ENCODE data around the gene RPLP1.

Gene RPLP1

GRCh38 chr15:69472046-69472445, 19.4 kb downstream of the RPLP1 start:
- DNase-seq, result no peak

DNA sequence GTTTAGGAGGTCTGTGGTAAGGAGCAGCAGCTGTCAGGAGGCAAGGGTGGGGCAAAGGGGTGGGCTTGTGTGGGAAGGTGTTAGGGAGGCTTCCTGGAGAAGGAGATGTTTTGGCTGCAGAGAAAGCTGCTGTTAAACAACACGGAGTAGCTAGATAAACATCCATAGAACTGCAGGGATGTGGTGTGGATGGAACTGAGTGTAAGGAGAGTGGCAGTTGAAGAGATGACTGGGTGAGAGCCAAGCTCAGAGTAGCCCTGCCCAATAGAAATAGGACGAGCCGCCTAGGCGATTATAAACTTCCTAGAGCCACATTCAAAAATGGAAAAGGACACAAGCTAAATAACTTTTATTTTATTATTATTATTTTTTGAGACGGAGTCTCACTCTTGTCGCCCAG, 19.9 kb downstream of the RPLP1 start:
- DNase-seq, result no peak

DNA sequence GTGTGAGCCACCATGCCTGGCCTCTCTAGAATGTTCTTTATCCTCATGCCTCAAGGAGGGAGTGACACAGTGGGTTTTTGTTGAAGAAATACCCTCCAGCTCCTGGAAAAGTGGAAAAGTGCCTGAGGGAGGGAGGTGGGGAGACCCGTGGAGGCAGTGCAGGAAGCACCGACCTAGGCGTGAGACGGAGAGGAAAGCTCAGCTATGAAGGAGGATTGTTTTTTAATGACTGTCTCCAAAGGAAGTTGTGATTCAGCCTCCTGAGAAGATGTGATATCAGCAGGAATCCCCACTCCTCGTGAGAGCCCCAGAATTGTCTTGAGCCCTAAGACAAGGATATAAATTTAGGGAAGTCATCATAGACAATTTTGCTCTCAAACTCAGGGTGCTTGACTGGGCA, 21.7 kb downstream of the RPLP1 start:
- no peak for DNase-seq

- DNase-seq, result peak in 1 of 2 experiments; percentile 17
Measured at GRCh38 chr15:69474846-69475455, 22.3 kb downstream of the RPLP1 start.

GRCh38 chr15:69475769-69476358, 23.2 kb downstream of the RPLP1 start:
- peak; percentile 83 to 85 for DNase-seq

DNA sequence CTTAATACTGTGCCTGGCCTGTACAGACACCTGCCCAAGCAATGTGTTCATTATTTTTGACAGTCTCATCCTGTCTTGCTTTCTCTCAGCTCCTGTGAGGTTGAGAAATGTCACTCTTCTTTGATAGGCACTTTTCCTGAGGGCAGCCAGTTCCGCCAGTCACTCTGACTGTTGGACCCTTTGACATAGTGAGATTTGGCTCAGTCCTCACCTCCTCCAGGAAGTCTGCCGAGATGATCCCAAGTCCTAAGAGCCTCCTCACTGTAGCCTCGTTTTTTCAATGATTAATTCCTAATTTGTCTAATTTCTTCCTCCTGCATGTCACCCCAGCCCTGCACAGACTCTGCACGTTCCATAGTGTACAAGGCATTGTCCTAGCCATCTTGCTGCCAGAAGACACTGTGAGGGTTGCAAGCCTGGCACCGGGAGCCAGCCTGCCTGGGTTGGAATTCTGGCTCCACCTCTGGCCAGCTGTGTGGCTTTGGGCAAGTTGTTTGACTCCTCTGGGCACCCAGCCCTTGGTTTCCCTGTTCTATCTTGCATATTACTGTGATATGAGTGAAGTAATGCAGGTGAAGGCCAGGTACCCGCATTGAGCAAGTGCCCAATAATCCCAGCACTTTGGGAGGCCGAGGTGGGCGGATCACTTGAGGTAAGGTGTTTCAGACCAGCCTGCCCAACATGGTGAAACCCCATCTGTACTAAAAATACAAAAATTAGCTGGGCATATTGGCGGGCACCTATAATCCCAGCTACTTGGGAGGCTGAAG, 24.3 kb downstream of the RPLP1 start:
- DNase-seq, result no peak

DNA sequence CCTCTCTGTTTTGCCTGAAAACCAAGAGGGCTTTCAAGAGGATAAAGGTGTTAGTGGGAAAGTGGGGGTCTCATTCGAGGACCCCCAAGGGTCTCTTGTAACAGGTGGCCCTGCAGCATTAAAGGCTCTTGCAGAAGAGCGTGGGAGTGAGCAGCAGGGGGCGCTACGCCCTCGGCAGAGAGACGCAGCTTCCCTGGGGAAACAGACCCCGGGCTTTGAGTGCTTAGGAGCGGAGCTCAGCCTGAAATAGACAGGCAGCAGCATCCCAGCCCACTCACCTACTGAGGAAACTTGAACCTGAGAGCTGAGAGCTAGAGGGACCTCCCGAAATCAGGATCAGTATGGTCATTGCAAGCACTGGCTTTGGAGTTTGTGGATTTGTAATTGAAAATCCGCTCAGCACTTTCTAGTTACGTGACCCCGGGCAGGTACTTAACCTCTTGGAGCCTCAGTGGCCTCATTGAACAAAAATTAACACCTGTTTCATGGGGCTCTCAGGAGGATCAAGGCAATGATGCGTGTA, 25.7 kb downstream of the RPLP1 start:
- DNase-seq, result peak; percentile 69 to 72

- DNase-seq, result no peak
Measured at GRCh38 chr15:69479081-69479480, 26.5 kb downstream of the RPLP1 start.

DNA sequence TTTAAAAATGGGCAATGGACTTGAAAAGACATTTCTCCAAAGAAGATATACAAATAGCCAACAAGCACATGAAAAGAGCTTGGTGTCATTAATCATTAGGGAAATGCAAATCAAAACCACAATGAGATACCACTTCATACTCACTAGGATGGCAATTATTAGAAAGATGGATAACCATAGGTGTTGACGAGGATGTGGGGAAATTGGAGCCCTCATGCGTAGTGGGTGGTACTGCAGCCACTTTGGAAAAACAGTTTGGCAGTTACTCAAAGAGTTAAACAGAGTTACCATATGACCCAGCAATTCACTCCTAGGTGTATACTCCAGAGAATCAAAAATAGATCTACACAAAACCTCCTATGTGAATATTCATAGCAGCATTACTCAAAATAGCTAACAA, 27.4 kb downstream of the RPLP1 start:
- DNase-seq, result no peak

- no peak for DNase-seq
Measured at GRCh38 chr15:69480932-69481331, 28.3 kb downstream of the RPLP1 start.

DNA sequence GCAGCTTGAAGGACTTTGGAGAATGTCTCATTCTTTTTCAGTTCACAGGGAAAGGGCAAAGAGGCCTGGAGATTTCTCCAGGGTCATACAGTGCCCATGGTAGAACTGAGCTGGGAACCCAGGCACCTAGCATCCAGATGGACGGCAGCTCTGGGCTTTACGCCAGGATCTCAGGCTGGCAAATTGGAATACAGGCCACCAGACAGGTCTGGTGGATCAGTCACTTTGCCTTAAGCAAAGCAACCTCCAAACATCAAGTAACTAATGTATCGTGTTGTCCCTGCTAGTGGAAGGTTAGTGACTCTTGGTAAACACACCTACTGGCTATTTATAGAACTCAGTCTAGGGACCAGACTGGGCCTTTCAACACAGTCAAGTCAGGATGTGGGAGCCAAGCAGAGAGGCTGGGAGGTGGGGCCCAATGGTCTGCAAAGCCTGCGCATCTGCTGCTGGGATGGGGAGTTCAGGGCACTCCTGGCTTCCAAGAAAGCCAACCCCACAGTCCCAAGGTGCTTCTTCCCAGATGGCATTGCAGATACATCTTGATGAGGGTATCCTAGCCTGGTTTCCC, 30.2 kb downstream of the RPLP1 start:
- no peak for DNase-seq

- no peak for DNase-seq
Measured at GRCh38 chr15:69484837-69485236, 32.2 kb downstream of the RPLP1 start.

DNA sequence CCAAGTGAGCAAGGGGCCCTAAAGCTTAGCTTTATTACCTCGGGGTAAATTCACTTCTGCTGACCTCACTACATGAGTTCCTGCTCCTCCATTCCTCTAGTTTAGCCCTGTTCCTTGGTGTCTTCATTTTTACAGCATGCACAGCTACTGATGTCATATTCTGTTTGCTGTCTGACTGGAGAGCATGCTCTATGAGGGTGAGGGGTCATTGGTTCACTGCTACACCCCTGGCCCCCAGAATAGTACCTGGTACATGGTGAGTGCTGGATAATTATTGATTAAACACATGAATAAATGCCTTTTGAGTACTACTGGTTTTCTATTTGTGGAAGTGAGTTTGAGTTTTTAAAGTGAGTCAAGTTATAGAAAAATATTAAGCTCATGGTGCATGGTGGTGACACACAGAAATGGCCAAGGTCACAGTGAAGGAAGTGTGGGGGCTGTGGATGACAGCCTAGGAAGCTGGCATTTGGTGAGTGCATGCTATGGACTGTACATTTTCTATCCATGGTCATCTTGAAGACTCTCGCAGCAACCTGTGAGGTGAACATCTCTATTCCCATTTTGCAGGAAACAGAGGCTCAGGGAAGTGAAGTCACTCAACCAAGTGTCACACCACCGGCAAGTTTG, 34.0 kb downstream of the RPLP1 start:
- no peak for DNase-seq

GRCh38 chr15:69489073-69489571, 36.5 kb downstream of the RPLP1 start:
- DNase-seq, result no peak

DNA sequence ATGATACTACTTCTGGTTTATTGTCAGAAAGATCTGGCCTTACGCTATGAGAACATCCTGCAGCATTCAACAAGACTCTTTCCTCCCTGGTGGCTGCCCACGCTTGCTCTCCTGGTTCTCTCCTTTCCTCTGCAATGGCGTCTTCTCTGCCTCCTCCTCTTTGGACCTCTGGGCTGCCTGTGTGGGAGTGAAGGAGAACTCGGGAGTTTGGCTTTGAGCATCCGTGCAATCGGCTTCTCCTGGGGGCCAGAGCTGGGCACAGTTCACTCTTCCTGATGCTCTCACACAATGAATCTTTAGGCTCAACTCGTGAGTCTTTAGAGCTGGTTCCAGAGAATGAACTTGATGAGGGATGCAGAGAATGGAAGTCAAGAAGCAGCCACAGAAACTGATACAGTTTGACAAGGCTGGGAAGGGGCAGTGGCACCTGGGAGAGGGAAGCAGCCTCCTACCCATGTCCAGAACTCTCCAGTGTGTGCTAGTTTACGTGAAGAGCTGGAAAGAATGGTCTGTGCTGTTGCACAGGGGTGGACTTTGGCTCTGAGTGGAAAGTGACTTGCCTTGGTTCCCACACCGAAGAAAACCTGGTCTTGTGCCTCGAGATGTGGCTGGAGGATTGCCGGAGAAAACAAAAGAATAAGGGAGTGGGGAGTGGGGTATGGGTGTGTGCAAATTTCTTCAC, 37.9 kb downstream of the RPLP1 start:
- DNase-seq, result no peak

DNA sequence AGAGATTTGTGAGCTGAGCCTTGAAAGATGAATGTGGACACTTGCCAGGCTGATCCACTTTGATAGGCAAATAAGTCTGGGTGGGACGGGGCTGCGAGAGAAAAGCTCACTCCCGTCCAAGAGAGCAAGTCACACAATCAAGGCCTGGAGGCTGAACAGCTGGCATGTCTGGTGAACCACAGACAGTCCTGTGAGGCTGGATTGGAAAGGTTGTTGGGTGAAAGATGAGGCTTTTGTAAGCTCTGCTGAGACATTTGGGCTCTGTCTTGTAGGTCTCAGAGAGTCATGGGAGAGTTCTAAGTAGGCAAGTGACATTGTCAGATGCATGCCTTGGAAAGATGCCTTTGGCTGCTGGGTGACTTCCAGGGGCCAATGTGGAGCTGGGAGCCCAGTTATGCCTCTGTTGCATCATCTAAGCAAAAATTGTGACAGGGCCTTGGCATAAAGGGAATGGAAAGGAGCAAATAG, 38.5 kb downstream of the RPLP1 start:
- DNase-seq, result no peak

- DNase-seq, result no peak
Measured at GRCh38 chr15:69493406-69493805, 40.8 kb downstream of the RPLP1 start.

DNA sequence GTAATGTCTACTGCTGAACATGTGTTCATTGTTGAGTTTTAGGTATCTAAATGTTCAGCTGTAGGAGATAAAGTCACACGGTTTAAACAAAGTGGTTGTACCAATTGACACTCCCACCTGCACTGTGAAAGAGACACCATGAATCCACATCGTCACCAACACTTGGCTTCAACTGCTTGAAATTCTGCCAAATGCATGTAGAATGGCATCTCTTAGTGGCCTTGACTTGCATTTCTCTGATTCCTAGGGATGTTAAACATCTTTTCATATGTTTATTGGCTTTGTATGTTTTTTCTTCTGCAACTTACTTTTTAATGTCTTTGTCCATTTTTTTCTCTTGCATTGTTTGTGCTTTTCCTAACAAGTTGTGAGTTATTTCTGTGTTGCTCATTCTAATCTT, 43.4 kb downstream of the RPLP1 start:
- DNase-seq, result no peak

- DNase-seq, result no peak
Measured at GRCh38 chr15:69497076-69497475, 44.5 kb downstream of the RPLP1 start.

GRCh38 chr15:69497667-69498066, 45.0 kb downstream of the RPLP1 start:
- no peak for DNase-seq

GRCh38 chr15:69498282-69498681, 45.7 kb downstream of the RPLP1 start:
- no peak for DNase-seq

GRCh38 chr15:69498987-69499386, 46.4 kb downstream of the RPLP1 start:
- DNase-seq, result no peak

Measured in activated T-cell treated with anti-CD3 and anti-CD28 coated beads, Interleukin-2, amount 50 U/mL, for 48 hours (primary cell).